ENCODE results near the gene CCNL1. TPM values are rescaled to one million over a fixed set of nuclear protein-coding genes. Genes with fewer than 3 reads are reported as not detected.
A peak's percentile ranks its signal among the peaks of the same experiment; 100 is the strongest.

Gene CCNL1
- polyA plus RNA-seq, 1 donor from 2014 or later, result 186 TPM

DNA sequence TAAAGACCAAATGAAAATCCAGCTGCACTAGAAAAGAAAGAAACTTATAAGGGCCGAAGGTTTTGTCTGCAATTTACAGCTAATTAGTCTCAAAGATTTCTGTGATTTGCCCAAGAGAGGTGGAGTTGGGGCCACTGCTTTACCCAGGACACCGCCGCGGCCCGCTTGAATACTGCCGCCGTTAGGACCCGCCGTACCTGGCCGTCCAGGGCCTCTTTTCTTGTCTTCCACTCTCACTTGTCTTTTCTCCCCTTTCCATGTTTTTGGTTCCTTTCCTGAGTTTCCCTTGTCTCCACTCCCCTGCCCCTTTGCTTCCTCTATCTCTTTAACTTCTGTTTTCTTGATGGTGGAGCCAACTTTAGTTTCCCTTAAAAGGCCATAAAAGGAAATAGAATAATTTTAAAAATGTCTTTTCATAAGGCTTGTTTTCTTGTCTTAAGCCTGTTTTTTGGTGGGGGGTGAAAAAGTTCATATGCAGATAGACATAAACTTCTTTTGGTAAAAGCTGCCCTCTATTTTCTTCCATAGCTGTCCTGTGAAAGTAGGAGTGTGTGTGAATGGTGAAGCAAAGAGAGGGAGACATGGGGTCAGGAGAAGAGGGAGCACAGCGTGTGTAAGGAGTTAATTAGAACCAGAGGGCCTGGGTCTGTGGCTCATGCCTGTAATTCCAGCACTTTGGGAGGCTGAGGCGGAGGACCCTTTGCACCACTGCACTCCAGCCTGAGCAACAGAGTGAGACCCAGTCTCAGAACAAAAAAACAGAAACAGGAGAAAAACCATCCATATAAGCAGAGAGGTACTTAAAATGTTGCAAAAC, 16.0 kb upstream of the CCNL1 start (continued):
- TF ChIP-seq, protein P1, sequence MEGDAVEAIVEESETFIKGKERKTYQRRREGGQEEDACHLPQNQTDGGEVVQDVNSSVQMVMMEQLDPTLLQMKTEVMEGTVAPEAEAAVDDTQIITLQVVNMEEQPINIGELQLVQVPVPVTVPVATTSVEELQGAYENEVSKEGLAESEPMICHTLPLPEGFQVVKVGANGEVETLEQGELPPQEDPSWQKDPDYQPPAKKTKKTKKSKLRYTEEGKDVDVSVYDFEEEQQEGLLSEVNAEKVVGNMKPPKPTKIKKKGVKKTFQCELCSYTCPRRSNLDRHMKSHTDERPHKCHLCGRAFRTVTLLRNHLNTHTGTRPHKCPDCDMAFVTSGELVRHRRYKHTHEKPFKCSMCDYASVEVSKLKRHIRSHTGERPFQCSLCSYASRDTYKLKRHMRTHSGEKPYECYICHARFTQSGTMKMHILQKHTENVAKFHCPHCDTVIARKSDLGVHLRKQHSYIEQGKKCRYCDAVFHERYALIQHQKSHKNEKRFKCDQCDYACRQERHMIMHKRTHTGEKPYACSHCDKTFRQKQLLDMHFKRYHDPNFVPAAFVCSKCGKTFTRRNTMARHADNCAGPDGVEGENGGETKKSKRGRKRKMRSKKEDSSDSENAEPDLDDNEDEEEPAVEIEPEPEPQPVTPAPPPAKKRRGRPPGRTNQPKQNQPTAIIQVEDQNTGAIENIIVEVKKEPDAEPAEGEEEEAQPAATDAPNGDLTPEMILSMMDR (IDR thresholded peaks at IDR 0.05; ENCODE audit: poor library complexity, severe bottlenecking), result no peak

DNA sequence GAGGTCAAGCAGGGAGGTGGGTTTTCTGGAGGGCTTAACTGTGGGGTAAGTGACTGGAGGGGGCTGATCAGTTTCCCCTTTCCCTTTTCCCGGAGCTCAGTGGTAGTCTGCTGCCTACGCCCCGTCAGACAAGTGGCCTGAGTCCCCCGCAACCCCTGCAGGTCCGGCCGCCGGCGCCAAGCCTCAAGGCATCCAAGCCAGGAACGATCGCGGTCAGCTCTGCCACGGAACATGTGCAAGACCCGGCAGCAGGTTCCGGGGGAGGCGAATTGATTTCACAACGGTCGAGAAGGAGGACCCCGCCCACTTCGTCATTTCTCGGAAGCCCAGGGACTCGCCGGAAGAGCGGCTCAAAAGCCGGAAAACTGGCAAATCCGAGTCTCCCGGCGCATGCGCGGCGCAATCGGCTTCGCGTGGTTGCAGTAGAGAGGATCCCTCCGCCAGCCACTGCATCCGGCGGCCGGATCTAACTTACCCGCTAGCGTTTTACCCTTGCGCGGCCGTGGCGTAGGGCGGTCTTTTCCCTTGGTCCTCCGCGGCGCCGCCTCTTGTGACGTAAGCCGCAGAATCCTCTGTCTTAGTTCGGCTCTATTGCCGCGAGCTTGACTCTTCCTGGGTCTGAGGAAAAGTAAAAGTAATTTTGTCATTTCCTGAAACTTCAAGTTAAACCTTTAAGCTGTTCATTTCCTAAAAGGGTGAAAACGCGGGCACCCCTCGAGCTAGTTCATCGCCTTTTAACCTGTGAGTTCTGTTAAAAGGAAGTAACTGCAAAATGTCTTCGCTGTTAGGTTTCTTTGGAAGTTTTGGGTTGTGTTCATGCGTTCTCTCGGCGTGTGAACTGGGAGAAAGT, 14.9 kb upstream of the CCNL1 start:
- H3K27me3 ChIP-seq (ENCODE audit: insufficient read depth, low read depth, low read length), result no peaks in the 10 kb centered on the region
- no peaks in the 10 kb centered on the region for H3K9me2 ChIP-seq (ENCODE audit: insufficient read depth, low read length)
- peak overlapping the region; percentile 83 for H2AFZ ChIP-seq (ENCODE audit: low read depth, low read length)
- H3K27ac ChIP-seq (ENCODE audit: low read length), result peak overlapping the region; percentile 93
- peaks cover 10% of the 10 kb centered on the region for H3K79me2 ChIP-seq (replicated peaks; ENCODE audit: insufficient read depth, low read length)
- peak overlapping the region; percentile 87 for H3K4me2 ChIP-seq (ENCODE audit: low read length)
- H3K4me3 ChIP-seq (ENCODE audit: low read length), result peak overlapping the region; percentile 71
- TF ChIP-seq MXI1 (conservative IDR thresholded peaks at IDR 0.05; ENCODE audit: poor library complexity, severe bottlenecking), result peak; percentile 86
- TF ChIP-seq RAD21 (conservative IDR thresholded peaks at IDR 0.05), result peak; percentile 37
- TF ChIP-seq, protein P2, sequence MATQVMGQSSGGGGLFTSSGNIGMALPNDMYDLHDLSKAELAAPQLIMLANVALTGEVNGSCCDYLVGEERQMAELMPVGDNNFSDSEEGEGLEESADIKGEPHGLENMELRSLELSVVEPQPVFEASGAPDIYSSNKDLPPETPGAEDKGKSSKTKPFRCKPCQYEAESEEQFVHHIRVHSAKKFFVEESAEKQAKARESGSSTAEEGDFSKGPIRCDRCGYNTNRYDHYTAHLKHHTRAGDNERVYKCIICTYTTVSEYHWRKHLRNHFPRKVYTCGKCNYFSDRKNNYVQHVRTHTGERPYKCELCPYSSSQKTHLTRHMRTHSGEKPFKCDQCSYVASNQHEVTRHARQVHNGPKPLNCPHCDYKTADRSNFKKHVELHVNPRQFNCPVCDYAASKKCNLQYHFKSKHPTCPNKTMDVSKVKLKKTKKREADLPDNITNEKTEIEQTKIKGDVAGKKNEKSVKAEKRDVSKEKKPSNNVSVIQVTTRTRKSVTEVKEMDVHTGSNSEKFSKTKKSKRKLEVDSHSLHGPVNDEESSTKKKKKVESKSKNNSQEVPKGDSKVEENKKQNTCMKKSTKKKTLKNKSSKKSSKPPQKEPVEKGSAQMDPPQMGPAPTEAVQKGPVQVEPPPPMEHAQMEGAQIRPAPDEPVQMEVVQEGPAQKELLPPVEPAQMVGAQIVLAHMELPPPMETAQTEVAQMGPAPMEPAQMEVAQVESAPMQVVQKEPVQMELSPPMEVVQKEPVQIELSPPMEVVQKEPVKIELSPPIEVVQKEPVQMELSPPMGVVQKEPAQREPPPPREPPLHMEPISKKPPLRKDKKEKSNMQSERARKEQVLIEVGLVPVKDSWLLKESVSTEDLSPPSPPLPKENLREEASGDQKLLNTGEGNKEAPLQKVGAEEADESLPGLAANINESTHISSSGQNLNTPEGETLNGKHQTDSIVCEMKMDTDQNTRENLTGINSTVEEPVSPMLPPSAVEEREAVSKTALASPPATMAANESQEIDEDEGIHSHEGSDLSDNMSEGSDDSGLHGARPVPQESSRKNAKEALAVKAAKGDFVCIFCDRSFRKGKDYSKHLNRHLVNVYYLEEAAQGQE (IDR thresholded peaks at IDR 0.05; ENCODE audit: borderline replicate concordance), result peak; percentile 89
- TF ChIP-seq, protein P1 (IDR thresholded peaks at IDR 0.05; ENCODE audit: poor library complexity, severe bottlenecking), result no peak
- TF ChIP-seq EP300 (conservative IDR thresholded peaks at IDR 0.05; ENCODE audit: poor library complexity, severe bottlenecking), result peak; percentile 86
- peak; percentile 83 for TF ChIP-seq POLR2AphosphoS5 (IDR thresholded peaks at IDR 0.05)
- peak; percentile 96 for TF ChIP-seq TAF1 (IDR thresholded peaks at IDR 0.05; ENCODE audit: low read depth)
- peak; percentile 54 for TF ChIP-seq SMC3 (conservative IDR thresholded peaks at IDR 0.05; ENCODE audit: poor library complexity)
- TF ChIP-seq EZH2 (IDR thresholded peaks at IDR 0.05; ENCODE audit: borderline replicate concordance, insufficient read depth, low read length, poor library complexity, severe bottlenecking), result no peak
- no peaks in the 10 kb centered on the region for H3K36me3 ChIP-seq (ENCODE audit: insufficient read depth, low read length)
- peak overlapping the region; percentile 92 for H3K9ac ChIP-seq (ENCODE audit: low read length)
- no peaks in the 10 kb centered on the region for H4K20me1 ChIP-seq (ENCODE audit: insufficient read depth)
- H3K9me3 ChIP-seq (ENCODE audit: low read length), result no peaks in the 10 kb centered on the region
- H3F3A ChIP-seq (ENCODE audit: insufficient read depth, low read length, poor library complexity, severe bottlenecking), result no peaks in the 10 kb centered on the region
